Keratinocyte (primary cell): Measurements from ENCODE around the gene SETBP1. TPM values are rescaled to one million over a fixed set of nuclear protein-coding genes. Genes with fewer than 3 reads are reported as not detected.

ENCODE experiments used
- DNase-seq: peaks from one replicate; pipeline ENCODE4 v3.0.0-alpha.2; 2011; ENCODE audit warnings: low read depth, missing footprints, low spot score
- FAIRE-seq: peaks from 2 replicates; lab custom pipeline; 2011; peaks lifted over from hg19 to GRCh38; lab: Jason Lieb, UNC
- H2AFZ ChIP-seq: 2 replicates; pipeline ENCODE4 v1.6.0; 2012; ENCODE audit warnings: low read length, control low read depth, inconsistent platforms; ENCODE audit not compliant: control insufficient read depth
- H3K27ac ChIP-seq: 2 replicates; pipeline ENCODE4 v1.5.1; 2011; ENCODE audit warnings: low read length; ENCODE audit not compliant: control insufficient read depth, insufficient read depth
- H3K27me3 ChIP-seq: 3 replicates; pipeline ENCODE4 v1.6.0; 2011; ENCODE audit warnings: low read length; ENCODE audit not compliant: control insufficient read depth, insufficient read depth; ENCODE audit errors: extremely low read depth
- H3K36me3 ChIP-seq, 2 experiments: 2 replicates in 1 of 2; 3 replicates in 1 of 2; pipeline ENCODE4 v1.5.1; 2011; ENCODE audit warnings: low read length in 2 of 2, mild to moderate bottlenecking in 1 of 2; ENCODE audit not compliant: control insufficient read depth in 2 of 2, insufficient read depth in 2 of 2; ENCODE audit errors: extremely low read depth in 1 of 2
- H3K4me1 ChIP-seq: 3 replicates; pipeline ENCODE4 v1.5.1; 2011; ENCODE audit warnings: low read length; ENCODE audit not compliant: control insufficient read depth, insufficient read depth; ENCODE audit errors: extremely low read depth
- H3K4me2 ChIP-seq: 3 replicates; pipeline ENCODE4 v1.6.0; 2011; ENCODE audit warnings: low read depth, low read length; ENCODE audit not compliant: control insufficient read depth, insufficient read depth; ENCODE audit errors: extremely low read depth
- H3K4me3 ChIP-seq, 3 experiments: fragments of 200-600 bp in 1 of 3; sonication (generic) in 1 of 3; 2 replicates in 2 of 3; 3 replicates in 1 of 3; pipeline ENCODE4 v1.5.1; 2011 to 2016; ENCODE audit warnings: low read length in 3 of 3, mild to moderate bottlenecking in 3 of 3, control low read depth in 2 of 3, inconsistent platforms in 1 of 3, low read depth in 1 of 3, mixed read lengths in 1 of 3, mixed run types in 1 of 3, moderate library complexity in 1 of 3; ENCODE audit not compliant: control insufficient read depth in 2 of 3, insufficient read depth in 2 of 3; ENCODE audit errors: extremely low read depth in 1 of 3
- H3K79me2 ChIP-seq: 2 replicates; pipeline ENCODE4 v1.6.0; 2012; ENCODE audit warnings: low read length; ENCODE audit not compliant: control insufficient read depth, insufficient read depth
- H3K9ac ChIP-seq: 3 replicates; pipeline ENCODE4 v1.6.0; 2011; ENCODE audit warnings: low read length; ENCODE audit not compliant: control insufficient read depth, insufficient read depth; ENCODE audit errors: extremely low read depth
- H3K9me1 ChIP-seq: 3 replicates; pipeline ENCODE4 v1.6.0; 2011; ENCODE audit warnings: low read length; ENCODE audit not compliant: control insufficient read depth, insufficient read depth; ENCODE audit errors: extremely low read depth
- H3K9me3 ChIP-seq: 2 replicates; pipeline ENCODE4 v1.5.1; 2012; ENCODE audit warnings: low read depth, low read length; ENCODE audit not compliant: control insufficient read depth
- H4K20me1 ChIP-seq: 3 replicates; pipeline ENCODE4 v1.6.0; 2011; ENCODE audit warnings: low read length; ENCODE audit not compliant: control insufficient read depth, insufficient read depth; ENCODE audit errors: extremely low read depth
- EZH2 ChIP-seq: IDR thresholded peaks from one replicate; pipeline ENCODE4 v1.6.1; 2012; ENCODE audit warnings: inconsistent platforms, mild to moderate bottlenecking, low read length, moderate library complexity
- dilution Hi-C: fragments of 300-500 bp; cut with MboI; formaldehyde crosslinking; loops from one replicate; pipeline ENCODE4 v1.7.0; 2020; ENCODE audit warnings: low sequenced_read_pairs; ENCODE audit not compliant: extremely low pct_ligation_motif_present
- polyA plus RNA-seq, 5 experiments: library from polyadenylated mRNA; depleted of rRNA in 3 of 5; stranded (reverse) in 3 of 5; stranded (forward) in 1 of 5; unstranded in 1 of 5; fragments of >200 nt; gene quantifications; 1 replicate in 1 of 5; 2 replicates in 3 of 5; 3 replicates in 1 of 5; pipeline versions ENCODE4 v1.2.1 to v1.2.3, GENCODE V29; 2011 to 2012; ENCODE audit warnings: missing spikeins in 2 of 5, low read depth in 1 of 5, low replicate concordance in 1 of 5
- TF ChIP-seq, protein P1 (sequence below), 3 experiments: IDR thresholded peaks in 1 of 3; conservative IDR thresholded peaks in 1 of 3; optimal IDR thresholded peaks in 1 of 3; 2 replicates in 2 of 3; 3 replicates in 1 of 3; pipeline versions ENCODE3 to v1.5.1; 2011; ENCODE audit warnings: low read length in 3 of 3, mild to moderate bottlenecking in 3 of 3, moderate library complexity in 2 of 3, control low read depth in 1 of 3, inconsistent platforms in 1 of 3; ENCODE audit not compliant: insufficient read depth in 2 of 3; ENCODE audit errors: extremely low read depth in 1 of 3

The SETBP1 gene
- polyA plus RNA-seq, 1 donor (not counting 4 experiments of a cell fraction or from before 2014, with no cell fraction given) = 3.3 TPM

DNA sequence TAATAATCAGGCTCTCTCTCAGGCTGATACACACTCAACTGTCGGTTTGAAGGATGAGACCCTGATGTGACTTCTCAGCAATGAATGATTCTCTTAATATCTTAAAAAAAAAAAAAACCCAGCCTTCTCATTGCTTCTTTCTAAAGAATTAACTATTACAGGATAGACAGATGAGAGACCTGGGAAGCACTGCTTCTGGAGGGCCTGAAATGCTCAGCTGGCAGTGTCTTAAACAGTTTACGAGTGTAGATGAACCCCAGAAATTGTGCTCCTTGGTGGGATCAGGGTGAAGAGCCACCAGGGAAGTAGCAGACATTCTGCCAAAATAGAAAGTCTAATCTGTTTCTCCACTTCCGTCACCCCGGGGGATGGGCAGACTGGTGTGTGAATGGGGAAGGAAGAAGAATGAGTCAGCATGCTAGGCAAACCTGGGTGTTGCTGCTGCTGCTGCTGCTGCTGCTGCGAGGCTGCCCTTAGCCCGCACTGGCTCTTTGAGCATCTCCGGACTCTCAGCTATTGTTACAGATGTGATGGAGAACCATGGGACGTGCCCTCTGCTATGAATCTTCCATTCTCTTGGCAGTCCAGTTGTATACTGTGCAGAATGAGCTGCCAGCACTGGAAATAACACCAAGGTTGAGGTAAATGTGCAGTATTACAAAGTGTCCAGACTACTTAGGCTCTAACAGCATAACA lies 158.4 kb downstream of the SETBP1 start:
- DNase-seq = no peak
- dilution Hi-C loops = no loop called here

DNA sequence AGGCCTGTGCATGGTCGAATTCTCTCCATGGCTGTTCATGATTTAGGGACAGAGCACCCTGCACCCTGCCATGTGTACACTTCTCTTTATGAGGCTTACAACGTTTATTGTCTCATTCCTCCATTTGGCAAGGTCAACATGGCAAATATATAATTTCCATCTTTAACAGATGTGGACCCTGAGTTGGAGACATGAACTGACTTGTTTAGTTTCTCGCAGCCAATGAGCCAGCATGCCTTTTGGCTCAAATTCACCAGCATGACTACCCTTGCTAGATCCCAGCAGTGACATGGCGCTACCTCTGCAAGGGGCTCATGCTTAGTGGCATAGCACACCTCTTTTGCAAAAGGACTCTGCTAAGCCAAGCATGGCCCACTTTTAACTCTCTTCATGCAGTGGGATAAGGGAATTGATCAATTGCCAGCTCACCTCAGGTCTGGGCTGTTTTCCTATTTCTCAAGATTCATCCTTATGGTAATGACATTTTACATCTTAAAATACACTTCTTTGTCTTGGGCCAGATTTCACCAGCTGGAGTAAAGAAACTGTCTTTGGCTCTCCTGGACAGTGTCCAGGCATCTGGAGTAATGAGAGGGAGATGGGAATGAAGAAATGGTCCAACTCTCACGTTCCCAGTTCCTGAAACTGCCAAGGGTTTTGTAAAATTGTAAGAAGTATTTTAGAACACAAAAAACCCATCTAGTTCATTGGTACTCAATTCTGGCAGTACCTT lies 159.5 kb downstream of the SETBP1 start:
- DNase-seq (no peak), FAIRE-seq (peak; percentile 48)
- Histone ChIP-seq H2AFZ (no peak overlapping the region), H3K27ac (no peak overlapping the region), H3K4me2 (peak overlapping the region; percentile 22), H3K9ac (no peak overlapping the region), H3K4me1 (peaks cover 45% of the 10 kb centered on the region), H3K79me2 (no peaks in the 10 kb centered on the region), H3K27me3 (no peaks in the 10 kb centered on the region), H3K4me3 (no peak overlapping the region), H4K20me1 (no peaks in the 10 kb centered on the region), H3K9me3 (no peaks in the 10 kb centered on the region), H3K9me1 (no peaks in the 10 kb centered on the region), H3K36me3 (peaks cover 0 to 2% of the 10 kb centered on the region in 2 experiments)
- dilution Hi-C loops = no loop called here
- TF ChIP-seq, protein P1, sequence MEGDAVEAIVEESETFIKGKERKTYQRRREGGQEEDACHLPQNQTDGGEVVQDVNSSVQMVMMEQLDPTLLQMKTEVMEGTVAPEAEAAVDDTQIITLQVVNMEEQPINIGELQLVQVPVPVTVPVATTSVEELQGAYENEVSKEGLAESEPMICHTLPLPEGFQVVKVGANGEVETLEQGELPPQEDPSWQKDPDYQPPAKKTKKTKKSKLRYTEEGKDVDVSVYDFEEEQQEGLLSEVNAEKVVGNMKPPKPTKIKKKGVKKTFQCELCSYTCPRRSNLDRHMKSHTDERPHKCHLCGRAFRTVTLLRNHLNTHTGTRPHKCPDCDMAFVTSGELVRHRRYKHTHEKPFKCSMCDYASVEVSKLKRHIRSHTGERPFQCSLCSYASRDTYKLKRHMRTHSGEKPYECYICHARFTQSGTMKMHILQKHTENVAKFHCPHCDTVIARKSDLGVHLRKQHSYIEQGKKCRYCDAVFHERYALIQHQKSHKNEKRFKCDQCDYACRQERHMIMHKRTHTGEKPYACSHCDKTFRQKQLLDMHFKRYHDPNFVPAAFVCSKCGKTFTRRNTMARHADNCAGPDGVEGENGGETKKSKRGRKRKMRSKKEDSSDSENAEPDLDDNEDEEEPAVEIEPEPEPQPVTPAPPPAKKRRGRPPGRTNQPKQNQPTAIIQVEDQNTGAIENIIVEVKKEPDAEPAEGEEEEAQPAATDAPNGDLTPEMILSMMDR (optimal IDR thresholded peaks at IDR 0.05 in 1 of 3, IDR thresholded peaks at IDR 0.05 in 1 of 3, conservative IDR thresholded peaks at IDR 0.05 in 1 of 3; ENCODE audit: extremely low read depth in 1 of 3, insufficient read depth in 2 of 3, low read length in 3 of 3) = no peak
- no peak for TF ChIP-seq EZH2

More for the DNA sequence above, 158.4 kb downstream of the SETBP1 start:
- Histone ChIP-seq H3K79me2 (no peaks in the 10 kb centered on the region), H3K27ac (no peak overlapping the region), H3K9me3 (no peaks in the 10 kb centered on the region), H2AFZ (no peak overlapping the region), H3K4me1 (peaks cover 39% of the 10 kb centered on the region), H3K4me3 (peak overlapping the region in 1 of 3 experiments; percentile 1), H4K20me1 (no peaks in the 10 kb centered on the region), H3K27me3 (no peaks in the 10 kb centered on the region), H3K9me1 (no peaks in the 10 kb centered on the region), H3K36me3 (peaks cover 0 to 2% of the 10 kb centered on the region in 2 experiments), H3K4me2 (peak overlapping the region; percentile 55), H3K9ac (peak overlapping the region; percentile 11)
- no peak for TF ChIP-seq EZH2
- TF ChIP-seq, protein P1 (optimal IDR thresholded peaks at IDR 0.05 in 1 of 3, IDR thresholded peaks at IDR 0.05 in 1 of 3, conservative IDR thresholded peaks at IDR 0.05 in 1 of 3; ENCODE audit: extremely low read depth in 1 of 3, insufficient read depth in 2 of 3, low read length in 3 of 3) = no peak
- FAIRE-seq = peak; percentile 94
